IMR-90 (cell line): ENCODE data around the gene PHGDH. TPM values are rescaled to one million over a fixed set of nuclear protein-coding genes. Genes with fewer than 3 reads are reported as not detected.
"Not testable (repeated sequence)": the region's sequence is repeated elsewhere in the genome, so short reads cannot be mapped to it uniquely, and the experiment has no call there.

Experiments used
- ATAC-seq: fragments of 200-7000 bp; cut with Tn5 transposase; 2 replicates; pipeline ENCODE4 v1.9.1; 2020; ENCODE audit warnings: low read depth, mild to moderate bottlenecking, moderate library complexity
- BruUV-seq: library from RNA; stranded (reverse); fragments of 400-500 nt; replicated peaks from 2 replicates; lab custom pipeline; 2021; lab: Mats Ljungman, UMichigan
- CTCF ChIA-PET: fragments of 300-600 bp; formaldehyde crosslinking; extraction: SDS; loops from one replicate; lab custom pipeline; 2021; ENCODE audit warnings: antibody characterized with exemption; lab: Yijun Ruan, JAX
- POLR2A ChIA-PET: fragments of 300-600 bp; sonication (Branson Sonifier 250); formaldehyde crosslinking; loops from one replicate; lab custom pipeline; 2022; ENCODE audit warnings: antibody characterized with exemption; ENCODE audit not compliant: unreplicated experiment; lab: Charles Lee
- DNase-seq: peaks from one replicate; pipeline ENCODE4 v3.0.0; 2013
- H2AFZ ChIP-seq: replicated peaks from 2 replicates; pipeline ENCODE3; 2013; ENCODE audit warnings: low read length, mild to moderate bottlenecking; ENCODE audit not compliant: poor library complexity
- H2AK5ac ChIP-seq: 2 replicates; pipeline ENCODE4 v1.6.1; 2013; ENCODE audit warnings: low read depth, low read length, inconsistent platforms
- H2AK9ac ChIP-seq: replicated peaks from 2 replicates; pipeline ENCODE3; 2013; ENCODE audit warnings: mild to moderate bottlenecking, low read depth, low read length, moderate library complexity; ENCODE audit not compliant: poor library complexity
- H2BK120ac ChIP-seq: 2 replicates; pipeline ENCODE4 v1.6.1; 2013; ENCODE audit warnings: low read depth, low read length, inconsistent platforms
- H2BK15ac ChIP-seq: 3 replicates; pipeline ENCODE4 v1.6.1; 2013; ENCODE audit warnings: low read depth, low read length, inconsistent platforms
- H2BK20ac ChIP-seq: 2 replicates; pipeline ENCODE4 v1.6.1; 2013; ENCODE audit warnings: low read depth, mild to moderate bottlenecking, inconsistent platforms, low read length, moderate library complexity
- H2BK5ac ChIP-seq: 2 replicates; pipeline ENCODE4 v1.6.1; 2013; ENCODE audit warnings: mild to moderate bottlenecking, low read depth, low read length, inconsistent platforms; ENCODE audit not compliant: poor library complexity, severe bottlenecking
- H3K14ac ChIP-seq: replicated peaks from 2 replicates; pipeline ENCODE4 v1.6.1; 2013; ENCODE audit warnings: low read depth, low read length, inconsistent platforms
- H3K18ac ChIP-seq: 2 replicates; pipeline ENCODE4 v1.6.1; 2013; ENCODE audit warnings: low read depth, low read length, control low read depth
- H3K23ac ChIP-seq: 2 replicates; pipeline ENCODE4 v1.6.1; 2013; ENCODE audit warnings: low read depth, low read length, inconsistent platforms
- H3K27ac ChIP-seq: 2 replicates; pipeline ENCODE4 v1.5.1; 2013; ENCODE audit warnings: mild to moderate bottlenecking, control low read depth, low read length; ENCODE audit not compliant: insufficient read depth
- H3K27me3 ChIP-seq: 2 replicates; pipeline ENCODE4 v1.6.1; 2013; ENCODE audit warnings: low read length; ENCODE audit not compliant: control insufficient read depth, insufficient read depth
- H3K36me3 ChIP-seq: 2 replicates; pipeline ENCODE4 v1.6.1; 2013; ENCODE audit warnings: low read length, mixed read lengths; ENCODE audit not compliant: control insufficient read depth, insufficient read depth
- H3K4ac ChIP-seq: 2 replicates; pipeline ENCODE4 v1.6.1; 2013; ENCODE audit warnings: low read depth, low read length, inconsistent platforms
- H3K4me1 ChIP-seq: 2 replicates; pipeline ENCODE4 v1.6.1; 2013; ENCODE audit warnings: low read length, mixed read lengths; ENCODE audit not compliant: control insufficient read depth, insufficient read depth
- H3K4me2 ChIP-seq: 2 replicates; pipeline ENCODE4 v1.6.1; 2013; ENCODE audit warnings: low read depth, mild to moderate bottlenecking, control low read depth, low read length, moderate library complexity
- H3K4me3 ChIP-seq: 2 replicates; pipeline ENCODE4 v1.5.1; 2013; ENCODE audit warnings: low read depth, mild to moderate bottlenecking, control low read depth, low read length, moderate library complexity; ENCODE audit not compliant: insufficient read depth
- H3K56ac ChIP-seq: 2 replicates; pipeline ENCODE4 v1.6.1; 2013; ENCODE audit warnings: low read length, inconsistent platforms; ENCODE audit not compliant: insufficient read depth; ENCODE audit errors: extremely low read depth
- H3K79me1 ChIP-seq, 2 experiments: 2 replicates each; pipeline ENCODE4 v1.6.1; 2013; ENCODE audit warnings: low read length in 2 of 2, inconsistent platforms in 1 of 2, low read depth in 1 of 2
- H3K9ac ChIP-seq: 2 replicates; pipeline ENCODE4 v1.6.1; 2013; ENCODE audit warnings: low read depth, low read length, control low read depth
- H3K9me1 ChIP-seq: 2 replicates; pipeline ENCODE4 v1.6.1; 2013; ENCODE audit warnings: low read length, inconsistent platforms; ENCODE audit not compliant: insufficient read depth
- H3K9me3 ChIP-seq: 2 replicates; pipeline ENCODE4 v1.6.1; 2013; ENCODE audit warnings: low read length; ENCODE audit not compliant: control insufficient read depth, insufficient read depth
- H4K20me1 ChIP-seq: 2 replicates; pipeline ENCODE4 v1.6.1; 2013; ENCODE audit warnings: low read length, inconsistent platforms; ENCODE audit not compliant: insufficient read depth
- H4K5ac ChIP-seq: 2 replicates; pipeline ENCODE4 v1.6.1; 2013; ENCODE audit warnings: mild to moderate bottlenecking, low read depth, low read length, control low read depth
- H4K8ac ChIP-seq, 2 experiments: 2 replicates each; pipeline ENCODE4 v1.6.1; 2013; ENCODE audit warnings: low read depth in 2 of 2, low read length in 2 of 2, control low read depth in 1 of 2, inconsistent platforms in 1 of 2
- H4K91ac ChIP-seq: 2 replicates; pipeline ENCODE4 v1.6.1; 2013; ENCODE audit warnings: low read depth, low read length, inconsistent platforms; ENCODE audit not compliant: insufficient read depth
- WGBS, 2 experiments: methylation state at CpG; one replicate each; pipeline versions ENCODE4 v1.1.5 to v1.1.7; 2013; ENCODE audit warnings: missing lambda C conversion rate in 2 of 2; ENCODE audit not compliant: insufficient read length in 1 of 2; ENCODE audit errors: extremely low coverage in 2 of 2; 5-methylcytosine and 5-hydroxymethylcytosine counted together
- dilution Hi-C: fragments of 300-500 bp; cut with HindIII; formaldehyde crosslinking; loops from one replicate; pipeline ENCODE4 v1.14.3; 2018; ENCODE audit warnings: low sequenced_read_pairs; ENCODE audit not compliant: unreplicated experiment
- in situ Hi-C: fragments of 300-500 bp; cut with MboI; formaldehyde crosslinking; loops from 3 replicates; pipeline ENCODE4 v1.14.3; 2019; ENCODE audit warnings: low sequenced_read_pairs, inconsistent platforms, mixed read lengths
- intact Hi-C: fragments of 100-400 bp; cut with micrococcal nuclease; formaldehyde crosslinking; loops from 2 replicates; pipeline ENCODE4 v1.10.0; 2022
- polyA plus RNA-seq, 3 experiments: library from polyadenylated mRNA; depleted of rRNA; stranded (reverse); fragments of >200 nt; gene quantifications; 2 replicates each; pipeline ENCODE4 v1.2.3, GENCODE V29; 2012; ENCODE audit warnings: low replicate concordance in 1 of 3
- total RNA-seq: library from RNA; depleted of rRNA; stranded (reverse); fragments of >200 nt; gene quantifications from 2 replicates; pipeline ENCODE4 v1.2.3, GENCODE V29; 2012

Gene PHGDH
- total and polyA plus RNA-seq, 2 of the 4 experiments (the other 2 are of a cell fraction) = 87.9 to 331 TPM

- intact Hi-C loops, DNase-seq, H4K8ac ChIP-seq, H3K27ac ChIP-seq, H2BK5ac ChIP-seq, H2AFZ ChIP-seq, H3K18ac ChIP-seq, H3K79me1 ChIP-seq, H4K20me1 ChIP-seq, H4K5ac ChIP-seq, H3K4me1 ChIP-seq, H3K4me3 ChIP-seq, in situ Hi-C loops, H2AK5ac ChIP-seq, BruUV-seq, ATAC-seq, H3K36me3 ChIP-seq, POLR2A ChIA-PET, H3K9me3 ChIP-seq, H2BK120ac ChIP-seq, H2AK9ac ChIP-seq, H3K9ac ChIP-seq, CTCF ChIA-PET, H3K23ac ChIP-seq, H3K14ac ChIP-seq, H4K91ac ChIP-seq, H2BK20ac ChIP-seq, H3K56ac ChIP-seq, dilution Hi-C loops, H2BK15ac ChIP-seq, H3K4ac ChIP-seq, H3K9me1 ChIP-seq, H3K4me2 ChIP-seq: not testable (repeated sequence)
- no CpG with 5 or more reads among the region's 6 CpGs for WGBS, 2 experiments
- peaks cover 11% of the 10 kb centered on the region for H3K27me3 ChIP-seq
Observed at GRCh38 chr1:119706599-119706998, 5.1 kb upstream of the PHGDH start.

GRCh38 chr1:119711356-119711803 lies 354 bp upstream of the PHGDH start:
- BruUV-seq = not testable (repeated sequence)

More at GRCh38 chr1:119711356-119711803, 354 bp upstream of the PHGDH start:
- 31% methylated on average over 2 of the region's 10 CpGs; no CpG with 5 or more reads in 1 of the 2 experiments for WGBS, 2 experiments
- Histone ChIP-seq H4K20me1 (peaks cover 30% of the 10 kb centered on the region), H3K9me1 (peaks cover 26% of the 10 kb centered on the region), H3K27me3 (peaks cover 11% of the 10 kb centered on the region), H3K4me3 (peak overlapping the region; percentile 78), H2AFZ (peak overlapping the region; percentile 91), H3K4me1 (peaks cover 19% of the 10 kb centered on the region), H3K79me1 (peaks cover 27 to 38% of the 10 kb centered on the region in 2 experiments), H3K4me2 (peak overlapping the region; percentile 77)
- H2BK20ac ChIP-seq, H3K36me3 ChIP-seq, H3K56ac ChIP-seq, in situ Hi-C loops, H2AK9ac ChIP-seq, H3K14ac ChIP-seq, DNase-seq, H4K5ac ChIP-seq, dilution Hi-C loops, ATAC-seq, H3K18ac ChIP-seq, H2BK120ac ChIP-seq, H2AK5ac ChIP-seq, H4K8ac ChIP-seq, H4K91ac ChIP-seq, H3K27ac ChIP-seq, H3K9ac ChIP-seq, H2BK5ac ChIP-seq, POLR2A ChIA-PET, H3K9me3 ChIP-seq, H3K4ac ChIP-seq, H2BK15ac ChIP-seq, H3K23ac ChIP-seq: not testable (repeated sequence)
- intact Hi-C loops = loop anchor here (5.0 kb wide), 2 partner anchors 64 to 1784 kb away; partner anchors contain the start of genes GDAP2, WDR3 and ZNF697
- CTCF ChIA-PET = interaction anchor here (0.9 kb wide), 1 partner anchor 36 kb away, joined by 3 read pairs; no protein-coding TSS in a partner anchor
